ENCODE data around the gene UQCRC1. TPM values are rescaled to one million over a fixed set of nuclear protein-coding genes. Genes with fewer than 3 reads are reported as not detected.

The UQCRC1 gene
- total and polyA plus RNA-seq, 2 of the 8 experiments (the other 6 are each of a cell fraction or from before 2014, with no cell fraction given): 310 to 720 TPM

- TF ChIP-seq, protein P1, sequence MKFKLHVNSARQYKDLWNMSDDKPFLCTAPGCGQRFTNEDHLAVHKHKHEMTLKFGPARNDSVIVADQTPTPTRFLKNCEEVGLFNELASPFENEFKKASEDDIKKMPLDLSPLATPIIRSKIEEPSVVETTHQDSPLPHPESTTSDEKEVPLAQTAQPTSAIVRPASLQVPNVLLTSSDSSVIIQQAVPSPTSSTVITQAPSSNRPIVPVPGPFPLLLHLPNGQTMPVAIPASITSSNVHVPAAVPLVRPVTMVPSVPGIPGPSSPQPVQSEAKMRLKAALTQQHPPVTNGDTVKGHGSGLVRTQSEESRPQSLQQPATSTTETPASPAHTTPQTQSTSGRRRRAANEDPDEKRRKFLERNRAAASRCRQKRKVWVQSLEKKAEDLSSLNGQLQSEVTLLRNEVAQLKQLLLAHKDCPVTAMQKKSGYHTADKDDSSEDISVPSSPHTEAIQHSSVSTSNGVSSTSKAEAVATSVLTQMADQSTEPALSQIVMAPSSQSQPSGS (IDR thresholded peaks at IDR 0.05; ENCODE audit: low read length): no peak
- TF ChIP-seq PHF8 (conservative IDR thresholded peaks at IDR 0.05; ENCODE audit: low read depth, low read length) (no peak), MAFK (IDR thresholded peaks at IDR 0.05; ENCODE audit: low read depth, low read length) (no peak), TEAD4 (IDR thresholded peaks at IDR 0.05; ENCODE audit: low read depth, low read length) (no peak), ZNF274 (IDR thresholded peaks at IDR 0.05; ENCODE audit: borderline replicate concordance, extremely low read depth, low read length) (no peak), SUZ12 (IDR thresholded peaks at IDR 0.05; ENCODE audit: low read length) (no peak)
- TF ChIP-seq, protein P2, sequence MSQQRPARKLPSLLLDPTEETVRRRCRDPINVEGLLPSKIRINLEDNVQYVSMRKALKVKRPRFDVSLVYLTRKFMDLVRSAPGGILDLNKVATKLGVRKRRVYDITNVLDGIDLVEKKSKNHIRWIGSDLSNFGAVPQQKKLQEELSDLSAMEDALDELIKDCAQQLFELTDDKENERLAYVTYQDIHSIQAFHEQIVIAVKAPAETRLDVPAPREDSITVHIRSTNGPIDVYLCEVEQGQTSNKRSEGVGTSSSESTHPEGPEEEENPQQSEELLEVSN (IDR thresholded peaks at IDR 0.05): no peak
Observed at GRCh38 chr3:48575366-48575765, 34.1 kb downstream of the UQCRC1 start (continued).

All from H1 (cell line).